ENCODE data around the gene GSTT2. TPM values are rescaled to one million over a fixed set of nuclear protein-coding genes. Genes with fewer than 3 reads are reported as not detected.
"Not testable (repeated sequence)": the region's sequence is repeated elsewhere in the genome, so short reads cannot be mapped to it uniquely, and the experiment has no call there.

Gene GSTT2
- total RNA-seq (2014; rRNA removed; shearing (Covaris generic); ENCODE audit: low replicate concordance) = 0.30 and 1.6 TPM in 2 replicates

- not testable (repeated sequence) for DNase-seq, H3K4me3 ChIP-seq, H3K9me3 ChIP-seq, H3K36me3 ChIP-seq, H3K27me3 ChIP-seq
These were observed at the start of gene GSTT2 for GRCh38 chr22:23979557-23980240. Gene GSTT2, plus strand, starts transcription at chr22:23980134.

GRCh38 chr22:23938328-23939016 is 41.5 kb upstream of the GSTT2 start:
- Histone ChIP-seq H3K9me3 (no peaks in the 10 kb centered on the region), H3K27me3 (no peaks in the 10 kb centered on the region), H3K4me3 (no peak overlapping the region), H3K36me3 (no peaks in the 10 kb centered on the region)
- DNase-seq = no peak

- H3K36me3 ChIP-seq = no peaks in the 10 kb centered on the region
- no peak overlapping the region for H3K4me3 ChIP-seq
- H3K27me3 ChIP-seq = no peaks in the 10 kb centered on the region; the same call in 1 of the 2 replicates
- H3K9me3 ChIP-seq = no peaks in the 10 kb centered on the region
- no peak for DNase-seq
These were observed 40.9 kb upstream of the GSTT2 start for GRCh38 chr22:23939017-23939357.

- H3K9me3 ChIP-seq, DNase-seq, H3K4me3 ChIP-seq, H3K36me3 ChIP-seq, H3K27me3 ChIP-seq: not testable (repeated sequence)
These were observed 39.8 kb upstream of the GSTT2 start for GRCh38 chr22:23940166-23940565.

- H3K9me3 ChIP-seq, H3K4me3 ChIP-seq, DNase-seq, H3K27me3 ChIP-seq, H3K36me3 ChIP-seq: not testable (repeated sequence)
These were observed 32.5 kb upstream of the GSTT2 start for GRCh38 chr22:23947391-23947790.

GRCh38 chr22:23949764-23950163 is 30.2 kb upstream of the GSTT2 start:
- H3K9me3 ChIP-seq, H3K27me3 ChIP-seq, DNase-seq, H3K36me3 ChIP-seq, H3K4me3 ChIP-seq: not testable (repeated sequence)

- H3K27me3 ChIP-seq, H3K4me3 ChIP-seq, H3K9me3 ChIP-seq, H3K36me3 ChIP-seq: not testable (repeated sequence)
- DNase-seq = peak; percentile 70
These were observed 28.6 kb upstream of the GSTT2 start for GRCh38 chr22:23951383-23951782.

- DNase-seq = not testable (repeated sequence)
These were observed 27.0 kb upstream of the GSTT2 start for GRCh38 chr22:23952794-23953405.

GRCh38 chr22:23953485-23953884 is 26.4 kb upstream of the GSTT2 start:
- not testable (repeated sequence) for H3K27me3 ChIP-seq, H3K9me3 ChIP-seq, DNase-seq

More at GRCh38 chr22:23952794-23953405, 27.0 kb upstream of the GSTT2 start:
- H3K36me3 ChIP-seq, H3K27me3 ChIP-seq, H3K9me3 ChIP-seq, H3K4me3 ChIP-seq: not testable (repeated sequence)

GRCh38 chr22:23954193-23954990 is 25.5 kb upstream of the GSTT2 start:
- H3K27me3 ChIP-seq, H3K4me3 ChIP-seq, DNase-seq, H3K36me3 ChIP-seq, H3K9me3 ChIP-seq: not testable (repeated sequence)

More at GRCh38 chr22:23953485-23953884, 26.4 kb upstream of the GSTT2 start:
- H3K36me3 ChIP-seq, H3K4me3 ChIP-seq: not testable (repeated sequence)

- not testable (repeated sequence) for H3K4me3 ChIP-seq, H3K36me3 ChIP-seq, H3K27me3 ChIP-seq, H3K9me3 ChIP-seq, DNase-seq
These were observed 25.0 kb upstream of the GSTT2 start for GRCh38 chr22:23954991-23955305.

- not testable (repeated sequence) for H3K4me3 ChIP-seq, H3K9me3 ChIP-seq
These were observed 24.0 kb upstream of the GSTT2 start for GRCh38 chr22:23955886-23956285.

GRCh38 chr22:23956301-23956900 is 23.5 kb upstream of the GSTT2 start:
- H3K36me3 ChIP-seq, H3K4me3 ChIP-seq, H3K27me3 ChIP-seq, H3K9me3 ChIP-seq: not testable (repeated sequence)
- peak; percentile 34 for DNase-seq

More at GRCh38 chr22:23955886-23956285, 24.0 kb upstream of the GSTT2 start:
- not testable (repeated sequence) for DNase-seq, H3K27me3 ChIP-seq, H3K36me3 ChIP-seq

GRCh38 chr22:23961084-23961771 is 18.7 kb upstream of the GSTT2 start, which contains the start of gene GSTT2B:
Gene GSTT2B, minus strand, starts transcription at chr22:23961195. Its CDS starts 64 bp downstream, at chr22:23961131.
- not testable (repeated sequence) for H3K9me3 ChIP-seq, H3K27me3 ChIP-seq, H3K36me3 ChIP-seq, H3K4me3 ChIP-seq, DNase-seq

GRCh38 chr22:23966094-23966493 is 13.8 kb upstream of the GSTT2 start:
- not testable (repeated sequence) for H3K9me3 ChIP-seq, H3K27me3 ChIP-seq, H3K4me3 ChIP-seq, DNase-seq
- H3K36me3 ChIP-seq = peaks cover 13% of the 10 kb centered on the region

GRCh38 chr22:23966568-23966967 is 13.4 kb upstream of the GSTT2 start, which contains the start of gene DDTL:
Gene DDTL, plus strand, starts transcription at chr22:23966888. Its CDS starts 27 bp downstream, at chr22:23966915.
- not testable (repeated sequence) for H3K4me3 ChIP-seq, H3K27me3 ChIP-seq, DNase-seq, H3K9me3 ChIP-seq
- peaks cover 17% of the 10 kb centered on the region for H3K36me3 ChIP-seq
